Muscle of leg (tissue), 11 donors: ENCODE measurements around the gene ERN2. TPM values are rescaled to one million over a fixed set of nuclear protein-coding genes. Genes with fewer than 3 reads are reported as not detected.

ENCODE experiments used
- DNase-seq: peaks from one replicate; pipeline ENCODE4 v3.0.0; 2013
- H3K27ac ChIP-seq: one replicate; pipeline ENCODE4 v1.5.1; 2013; ENCODE audit warnings: mild to moderate bottlenecking, low read length, control low read depth
- H3K27me3 ChIP-seq: one replicate; pipeline ENCODE4 v1.6.1; 2013; ENCODE audit warnings: low read length; ENCODE audit not compliant: control insufficient read depth, insufficient read depth
- H3K36me3 ChIP-seq: one replicate; pipeline ENCODE4 v1.6.1; 2013; ENCODE audit warnings: low read length; ENCODE audit not compliant: control insufficient read depth, insufficient read depth
- H3K4me1 ChIP-seq: one replicate; pipeline ENCODE4 v1.6.1; 2013; ENCODE audit warnings: low read length; ENCODE audit not compliant: control insufficient read depth, insufficient read depth
- H3K4me3 ChIP-seq: one replicate; pipeline ENCODE4 v1.5.1; 2013; ENCODE audit warnings: low read length, control low read depth
- H3K9me3 ChIP-seq: replicated peaks from 2 replicates; pipeline ENCODE4 v1.6.1; 2013; ENCODE audit warnings: low read depth, low read length; ENCODE audit not compliant: control insufficient read depth
- WGBS: methylation state at CpG from one replicate; pipeline ENCODE4 v1.1.5; 2013; ENCODE audit warnings: missing lambda C conversion rate; ENCODE audit not compliant: insufficient coverage; 5-methylcytosine and 5-hydroxymethylcytosine counted together
- polyA plus RNA-seq, 8 donors: library from polyadenylated mRNA; unstranded; fragments of 120-200 nt; gene quantifications; one replicate each; pipeline versions ENCODE4 v1.2.1 to v1.2.3, GENCODE V29; 2013; ENCODE audit warnings: inconsistent platforms in 1 of 8, low replicate concordance in 1 of 8; ENCODE audit not compliant: insufficient read length in 8 of 8, insufficient read depth in 1 of 8
- total RNA-seq: library from RNA; stranded (reverse); fragments of 120-200 nt; gene quantifications from one replicate; pipeline ENCODE4 v1.2.4, GENCODE V29; 2013

Gene ERN2
- total and polyA plus RNA-seq, 9 donors, result 0.04 to 0.28 (median 0.09) TPM

- Histone ChIP-seq H3K4me1 (peaks cover 16% of the 10 kb centered on the region), H3K9me3 (no peaks in the 10 kb centered on the region), H3K27ac (no peak overlapping the region), H3K27me3 (no peaks in the 10 kb centered on the region), H3K4me3 (peak overlapping the region; percentile 98), H3K36me3 (peaks cover 7% of the 10 kb centered on the region)
- DNase-seq, result no peak
- 92% methylated on average over 3 of the region's 14 CpGs for WGBS
Observed at GRCh38 chr16:23642246-23642774, 70.7 kb downstream of the ERN2 start.

- Histone ChIP-seq H3K4me3 (peak within 1 kb of the TSS; percentile 98), H3K27me3 (no peaks in the 10 kb centered on the region), H3K36me3 (peaks cover 7% of the 10 kb centered on the region), H3K27ac (peak within 1 kb of the TSS; percentile 92), H3K4me1 (peaks cover 16% of the 10 kb centered on the region), H3K9me3 (no peaks in the 10 kb centered on the region)
- under 1% methylated on average over 46 of the region's 64 CpGs for WGBS
- peak; percentile 98 for DNase-seq
Observed at GRCh38 chr16:23640931-23641765, 71.9 kb downstream of the ERN2 start, which contains the start of the genes DCTN5 and PALB2. Gene DCTN5 (plus strand): TSS chr16:23641466. CDS start chr16:23641543, 77 bp downstream. Gene PALB2 (minus strand): TSS chr16:23641310. CDS start chr16:23641157, 153 bp downstream.

GRCh38 chr16:23640615-23640930 lies 72.4 kb downstream of the ERN2 start:
- peak overlapping the region; percentile 98 for H3K4me3 ChIP-seq
- DNase-seq, result no peak
- H3K9me3 ChIP-seq, result no peaks in the 10 kb centered on the region
- H3K27me3 ChIP-seq, result no peaks in the 10 kb centered on the region
- WGBS, result no CpG with 5 or more reads among the region's 8 CpGs
- H3K27ac ChIP-seq, result peak overlapping the region; percentile 83
- H3K4me1 ChIP-seq, result peaks cover 16% of the 10 kb centered on the region
- peaks cover 10% of the 10 kb centered on the region for H3K36me3 ChIP-seq

Other genes starting within 250 kb of the ERN2 start
- gene GGA2, start 202.7 kb downstream of the ERN2 start, total RNA-seq, result 46.3 TPM
- 100 to 1,000 TPM in 5 of 8 donors, 10 to 100 TPM in 3; 79.4 to 120 (median 105) TPM for gene GGA2, start 202.7 kb downstream of the ERN2 start, polyA plus RNA-seq
- 20.7 TPM for gene EARS2, start 155.9 kb downstream of the ERN2 start, total RNA-seq
- gene EARS2, start 155.9 kb downstream of the ERN2 start, polyA plus RNA-seq, result 10 to 100 TPM; 13.1 to 20.7 (median 17.9) TPM
- gene UBFD1, start 155.5 kb downstream of the ERN2 start, total RNA-seq, result 44.2 TPM
- 10 to 100 TPM; 47.9 to 75.2 (median 64.0) TPM for gene UBFD1, start 155.5 kb downstream of the ERN2 start, polyA plus RNA-seq
- gene NDUFAB1, start 116.9 kb downstream of the ERN2 start, total RNA-seq, result 132 TPM
- 100 to 1,000 TPM in 3 of 8 donors, 10 to 100 TPM in 5; 85.5 to 106 (median 96.8) TPM for gene NDUFAB1, start 116.9 kb downstream of the ERN2 start, polyA plus RNA-seq
- gene PALB2, start 71.9 kb downstream of the ERN2 start, total RNA-seq, result 8.0 TPM
- 10 to 100 TPM in 4 of 8 donors, 1 to 10 TPM in 4; 8.3 to 11.2 (median 9.8) TPM for gene PALB2, start 71.9 kb downstream of the ERN2 start, polyA plus RNA-seq
- 33.6 TPM for gene DCTN5, start 71.8 kb downstream of the ERN2 start, total RNA-seq
- gene DCTN5, start 71.8 kb downstream of the ERN2 start, polyA plus RNA-seq, result 10 to 100 TPM; 33.2 to 47.3 (median 42.2) TPM
- gene PLK1, start 34.3 kb downstream of the ERN2 start, total RNA-seq, result 4.6 TPM
- 10 to 100 TPM; 10.7 to 18.6 (median 15.4) TPM for gene PLK1, start 34.3 kb downstream of the ERN2 start, polyA plus RNA-seq
- gene CHP2, start 41.8 kb upstream of the ERN2 start, total RNA-seq, result 0.04 TPM
- 10 to 100 TPM in 1 of 8 donors, 1 to 10 TPM in 2, under 1 TPM in 5; 0.07 to 10.4 (median 0.27) TPM for gene CHP2, start 41.8 kb upstream of the ERN2 start, polyA plus RNA-seq
- gene PRKCB, start 122.8 kb upstream of the ERN2 start, total RNA-seq, result 1.4 TPM
- gene PRKCB, start 122.8 kb upstream of the ERN2 start, polyA plus RNA-seq, result 1 to 10 TPM; 1.2 to 4.5 (median 1.6) TPM